Measurements from ENCODE around the gene GSTA3. TPM values are rescaled to one million over a fixed set of nuclear protein-coding genes. Genes with fewer than 3 reads are reported as not detected.
"Not testable (repeated sequence)": the region's sequence is repeated elsewhere in the genome, so short reads cannot be mapped to it uniquely, and the experiment has no call there.

Gene GSTA3
- total RNA-seq: not detected in 2 replicates

DNA sequence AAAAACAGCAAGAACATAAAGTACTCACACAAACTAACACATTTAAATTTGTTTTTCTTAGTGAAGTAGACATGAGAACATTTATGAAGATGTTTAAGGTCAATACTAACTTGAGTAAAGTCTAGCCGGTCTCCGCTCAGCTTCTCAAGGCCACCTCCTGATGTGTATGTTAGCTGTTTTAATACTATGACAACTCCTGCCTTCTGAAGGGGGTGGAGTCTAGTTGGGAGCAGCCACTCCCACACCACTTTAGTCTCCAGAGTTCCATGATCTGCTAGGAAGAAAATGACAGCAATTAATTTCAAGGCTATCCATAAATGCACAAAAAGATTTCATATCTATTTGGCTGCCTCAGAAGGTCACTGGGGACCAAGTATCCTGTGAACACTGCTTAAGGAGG, at the start of gene GSTA3:
TSS of gene GSTA3 (minus strand) at position 168 of the 400 bp plus-strand sequence. CDS start 3,864 bp downstream, outside the sequence.
- Mint-ChIP-seq H3K4me3 (no peak within 1 kb of the TSS), H3K9me3 (no peaks in the 10 kb centered on the region), H3K36me3 (ENCODE audit: low read depth) (no peaks in the 10 kb centered on the region), H3K27me3 (ENCODE audit: insufficient read depth) (peaks cover 9% of the 10 kb centered on the region), H3K27ac (no peak within 1 kb of the TSS), H3K4me1 (ENCODE audit: low read depth) (no peaks in the 10 kb centered on the region)
- DNase-seq (ENCODE audit: low spot score): no peak
- intact Hi-C loops (cut with micrococcal nuclease): no loop called here

DNA sequence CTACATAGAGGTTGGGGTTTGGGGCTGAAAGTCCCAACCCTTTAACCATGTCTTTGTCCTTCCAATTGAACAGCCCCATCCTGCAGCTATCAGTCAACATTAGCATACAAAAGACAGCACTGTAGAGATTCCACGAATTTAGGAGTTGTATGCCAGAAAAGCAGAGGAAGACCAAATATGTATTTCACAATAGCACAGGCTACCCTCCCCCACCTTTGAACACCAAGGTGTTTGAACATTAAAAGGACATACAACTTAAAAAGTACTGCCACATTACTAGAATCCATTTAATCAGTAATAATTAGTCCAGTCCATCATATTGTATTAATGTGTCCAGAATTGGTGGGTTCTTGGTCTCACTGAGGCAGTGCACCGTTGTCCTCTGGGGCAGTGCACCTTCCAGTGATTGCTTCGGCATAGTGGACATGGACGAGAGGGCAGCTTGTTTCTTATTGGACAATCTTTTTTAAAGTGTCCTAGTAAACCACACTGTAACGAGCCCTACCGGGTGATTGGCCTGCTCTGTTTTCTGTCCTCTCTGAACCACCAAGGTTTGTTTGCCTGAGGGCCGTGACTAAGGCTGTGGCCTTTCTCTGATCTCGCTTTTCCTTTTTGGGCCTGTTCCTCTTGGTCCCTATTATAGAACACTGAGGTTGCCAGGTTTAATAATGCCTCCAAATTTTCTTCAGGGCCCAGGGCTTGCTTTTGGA, 49.2 kb upstream of the GSTA3 start:
- no peak overlapping the region for H3K4me3 Mint-ChIP-seq
- H3K4me1 Mint-ChIP-seq (ENCODE audit: low read depth): no peaks in the 10 kb centered on the region
- H3K27ac Mint-ChIP-seq: no peak overlapping the region
- no peaks in the 10 kb centered on the region for H3K36me3 Mint-ChIP-seq (ENCODE audit: low read depth)
- no peaks in the 10 kb centered on the region for H3K9me3 Mint-ChIP-seq
- H3K27me3 Mint-ChIP-seq (ENCODE audit: insufficient read depth): peaks cover 12% of the 10 kb centered on the region
- no peak for DNase-seq (ENCODE audit: low spot score)
- intact Hi-C loops (cut with micrococcal nuclease): no loop called here

DNA sequence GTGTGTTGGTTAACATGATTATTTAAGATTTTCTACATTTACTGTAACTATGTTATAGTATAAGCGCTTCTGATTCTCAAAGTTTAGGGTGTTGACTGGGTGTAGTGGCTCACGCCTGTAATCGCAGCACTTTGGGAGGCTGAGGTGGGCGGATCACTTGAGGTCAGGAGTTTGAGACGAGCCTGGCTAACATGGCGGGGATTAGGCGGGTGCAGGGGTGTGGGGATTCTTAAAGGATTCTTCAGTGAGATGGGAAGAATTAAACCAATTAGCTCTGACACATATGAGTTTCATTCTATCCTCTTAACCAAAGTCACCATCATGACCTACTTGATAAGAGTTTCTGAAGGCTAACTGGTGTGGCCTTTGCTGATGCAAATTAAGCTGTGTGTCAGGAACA, 46.4 kb upstream of the GSTA3 start:
- Mint-ChIP-seq H3K9me3 (no peaks in the 10 kb centered on the region), H3K36me3 (ENCODE audit: low read depth) (no peaks in the 10 kb centered on the region), H3K27me3 (ENCODE audit: insufficient read depth) (peaks cover 22% of the 10 kb centered on the region), H3K27ac (no peak overlapping the region), H3K4me1 (ENCODE audit: low read depth) (no peaks in the 10 kb centered on the region), H3K4me3 (no peak overlapping the region)
- intact Hi-C loops (cut with micrococcal nuclease): no loop called here
- DNase-seq (ENCODE audit: low spot score): no peak

DNA sequence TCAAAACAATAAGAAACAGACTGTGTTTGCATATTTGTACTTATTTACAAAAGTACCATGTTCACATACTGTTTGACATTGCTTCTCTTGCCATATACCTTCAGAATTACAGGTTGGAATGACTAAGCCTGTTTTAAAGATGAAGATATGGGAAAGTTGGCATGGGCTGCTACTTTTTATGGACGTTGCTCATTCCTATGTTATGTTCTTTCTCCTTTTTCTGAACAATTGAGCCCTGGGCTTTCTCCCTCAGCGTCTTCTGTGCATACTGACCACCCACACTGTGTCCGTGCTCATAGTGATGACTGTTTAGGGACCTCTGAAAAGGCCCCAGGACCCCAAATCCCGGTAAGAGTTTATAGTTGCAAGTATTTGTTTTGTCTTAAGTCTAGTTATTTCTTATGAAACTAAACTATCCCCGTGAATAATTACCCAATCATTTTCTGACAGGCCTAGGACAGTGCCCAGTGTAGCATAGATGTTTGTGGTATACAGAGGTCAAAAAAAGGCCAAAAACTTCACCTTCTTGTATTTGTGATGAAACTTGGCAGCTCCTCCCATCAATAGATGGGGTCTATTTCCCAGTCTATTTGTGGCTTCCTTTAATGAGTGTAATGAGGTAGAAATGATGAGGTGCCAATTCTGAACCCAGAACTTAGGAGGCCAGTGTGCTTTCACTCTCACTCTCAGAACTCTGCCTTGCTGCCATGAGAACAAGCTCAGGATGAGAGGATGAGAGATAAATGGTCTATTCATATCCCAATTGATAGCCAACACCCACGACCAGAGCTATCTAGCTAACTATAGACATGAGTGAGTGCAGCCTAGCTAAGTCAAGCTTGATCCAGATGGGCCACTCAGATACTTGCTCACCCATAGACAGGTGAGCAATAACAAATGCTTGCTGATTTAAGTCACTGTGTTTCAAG, 44.7 kb upstream of the GSTA3 start:
- H3K4me3 Mint-ChIP-seq: no peak overlapping the region
- no peaks in the 10 kb centered on the region for H3K36me3 Mint-ChIP-seq (ENCODE audit: low read depth)
- no peak overlapping the region for H3K27ac Mint-ChIP-seq
- no peaks in the 10 kb centered on the region for H3K9me3 Mint-ChIP-seq
- peaks cover 27% of the 10 kb centered on the region for H3K27me3 Mint-ChIP-seq (ENCODE audit: insufficient read depth)
- intact Hi-C loops (cut with micrococcal nuclease): no loop called here
- no peaks in the 10 kb centered on the region for H3K4me1 Mint-ChIP-seq (ENCODE audit: low read depth)
- DNase-seq (ENCODE audit: low spot score): no peak

DNA sequence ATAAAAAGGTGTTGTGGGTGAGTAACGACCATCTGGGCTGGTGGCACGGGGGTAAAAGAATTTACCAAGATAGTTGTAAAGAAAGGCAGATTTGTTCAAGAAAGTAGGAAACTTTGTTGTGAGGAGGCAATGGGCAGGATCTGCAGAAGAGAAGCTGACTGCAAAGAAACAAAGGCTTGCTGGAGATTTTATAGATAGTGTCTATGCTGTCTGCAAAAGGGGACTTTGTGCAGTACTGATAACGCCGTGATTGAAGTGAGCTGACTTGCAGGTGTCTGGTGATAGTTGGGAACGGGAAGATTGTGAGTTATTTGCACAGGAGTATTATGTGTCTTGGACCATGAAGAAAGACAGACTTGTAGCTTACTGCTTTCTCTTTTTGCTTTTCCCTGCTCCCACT, 36.8 kb upstream of the GSTA3 start:
- Mint-ChIP-seq H3K4me3 (no peak overlapping the region), H3K4me1 (ENCODE audit: low read depth) (no peaks in the 10 kb centered on the region), H3K36me3 (ENCODE audit: low read depth) (no peaks in the 10 kb centered on the region), H3K27me3 (ENCODE audit: insufficient read depth) (peaks cover 13% of the 10 kb centered on the region), H3K9me3 (no peaks in the 10 kb centered on the region), H3K27ac (no peak overlapping the region)
- intact Hi-C loops (cut with micrococcal nuclease): no loop called here
- no peak for DNase-seq (ENCODE audit: low spot score)

DNA sequence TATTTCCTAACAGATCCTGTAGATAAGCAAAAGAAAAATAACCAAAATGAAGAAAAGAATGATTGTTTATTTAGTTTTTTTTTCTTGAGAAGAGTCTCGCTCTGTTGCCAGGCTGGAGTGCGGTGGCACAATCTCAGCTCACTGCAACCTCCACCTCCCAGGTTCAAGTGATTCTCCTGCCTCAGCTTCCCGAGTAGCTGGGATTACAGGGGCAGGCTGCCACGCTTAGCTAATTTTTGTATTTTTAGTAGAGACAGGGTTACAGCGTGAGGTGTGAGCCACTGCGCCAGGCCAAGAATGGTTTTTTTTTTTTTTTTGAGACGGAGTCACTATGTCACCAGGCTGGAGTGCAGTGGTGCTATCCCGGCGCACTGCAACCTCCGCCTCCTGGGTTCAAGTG, 33.3 kb upstream of the GSTA3 start:
- intact Hi-C loops (cut with micrococcal nuclease); DNase-seq (ENCODE audit: low spot score); H3K4me1 Mint-ChIP-seq (ENCODE audit: low read depth); H3K4me3 Mint-ChIP-seq; H3K27me3 Mint-ChIP-seq (ENCODE audit: insufficient read depth); H3K36me3 Mint-ChIP-seq (ENCODE audit: low read depth); H3K27ac Mint-ChIP-seq; H3K9me3 Mint-ChIP-seq: not testable (repeated sequence)

DNA sequence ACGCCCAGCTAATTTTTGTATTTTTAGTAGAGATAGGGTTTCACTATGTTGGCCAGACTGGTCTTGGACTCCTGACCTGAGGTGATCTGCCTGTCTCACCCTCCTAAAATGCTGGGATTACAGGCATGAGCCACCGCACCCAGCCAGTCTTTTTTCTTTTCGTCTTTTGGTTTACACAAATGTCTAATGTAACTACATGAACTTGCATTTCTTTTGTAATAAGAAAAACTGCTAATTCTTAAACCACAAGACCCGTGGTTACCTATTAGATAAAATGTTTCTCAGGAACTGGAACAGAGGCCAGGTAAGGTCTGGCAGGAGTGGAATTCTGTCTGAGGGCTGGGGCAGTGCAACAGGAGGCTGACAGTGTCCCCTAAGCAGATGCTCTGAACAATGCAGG, 32.7 kb upstream of the GSTA3 start:
- Mint-ChIP-seq H3K9me3 (no peaks in the 10 kb centered on the region), H3K36me3 (ENCODE audit: low read depth) (no peaks in the 10 kb centered on the region), H3K27ac (no peak overlapping the region), H3K27me3 (ENCODE audit: insufficient read depth) (peaks cover 2% of the 10 kb centered on the region), H3K4me1 (ENCODE audit: low read depth) (no peaks in the 10 kb centered on the region), H3K4me3 (no peak overlapping the region)
- DNase-seq (ENCODE audit: low spot score): no peak
- intact Hi-C loops (cut with micrococcal nuclease): no loop called here

DNA sequence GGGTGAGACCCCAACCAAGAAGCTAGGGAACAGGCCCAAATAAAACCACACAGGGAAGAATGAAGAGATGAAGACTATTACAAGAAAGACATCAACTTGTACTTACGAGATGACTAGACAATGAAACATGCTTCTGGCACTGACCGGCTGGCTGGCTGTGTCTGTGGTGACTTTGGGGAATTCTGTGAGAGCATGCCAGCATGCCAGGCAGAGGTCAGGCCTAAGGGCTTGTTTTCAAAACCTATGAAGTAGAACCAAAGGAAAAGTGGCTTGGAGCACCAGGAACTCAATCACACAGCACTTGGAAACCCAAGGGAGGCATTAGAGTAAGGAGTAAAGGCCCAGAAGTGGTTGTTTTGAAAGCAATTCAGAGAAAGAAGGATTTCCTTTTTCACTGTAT, 28.4 kb upstream of the GSTA3 start:
- Mint-ChIP-seq H3K4me1 (ENCODE audit: low read depth) (no peaks in the 10 kb centered on the region), H3K27ac (no peak overlapping the region), H3K9me3 (no peaks in the 10 kb centered on the region), H3K4me3 (no peak overlapping the region), H3K36me3 (ENCODE audit: low read depth) (no peaks in the 10 kb centered on the region), H3K27me3 (ENCODE audit: insufficient read depth) (peaks cover 5% of the 10 kb centered on the region)
- DNase-seq (ENCODE audit: low spot score): no peak
- intact Hi-C loops (cut with micrococcal nuclease): no loop called here

DNA sequence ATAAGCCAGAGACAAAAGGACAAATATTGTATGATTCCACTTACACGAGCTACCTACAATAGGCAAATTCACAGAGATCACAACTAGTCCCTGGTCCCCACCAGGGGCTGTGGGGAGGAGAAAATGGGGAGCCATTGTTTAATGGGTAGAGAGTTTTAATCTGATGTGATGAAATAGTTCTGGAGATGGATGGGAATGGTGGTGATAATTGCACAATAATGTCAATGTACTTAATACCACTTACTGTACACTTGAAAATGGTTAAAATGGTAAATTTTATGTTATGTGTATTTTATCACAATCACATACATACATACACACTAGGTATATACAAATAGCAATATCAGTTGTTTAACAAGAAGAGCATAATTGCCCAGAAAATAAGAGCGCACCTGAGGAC, 24.3 kb upstream of the GSTA3 start:
- H3K27ac Mint-ChIP-seq: no peak overlapping the region
- H3K9me3 Mint-ChIP-seq: no peaks in the 10 kb centered on the region
- intact Hi-C loops (cut with micrococcal nuclease): no loop called here
- H3K27me3 Mint-ChIP-seq (ENCODE audit: insufficient read depth): peaks cover 6% of the 10 kb centered on the region
- H3K4me1 Mint-ChIP-seq (ENCODE audit: low read depth): no peaks in the 10 kb centered on the region
- H3K36me3 Mint-ChIP-seq (ENCODE audit: low read depth): no peaks in the 10 kb centered on the region
- no peak overlapping the region for H3K4me3 Mint-ChIP-seq
- no peak for DNase-seq (ENCODE audit: low spot score)

DNA sequence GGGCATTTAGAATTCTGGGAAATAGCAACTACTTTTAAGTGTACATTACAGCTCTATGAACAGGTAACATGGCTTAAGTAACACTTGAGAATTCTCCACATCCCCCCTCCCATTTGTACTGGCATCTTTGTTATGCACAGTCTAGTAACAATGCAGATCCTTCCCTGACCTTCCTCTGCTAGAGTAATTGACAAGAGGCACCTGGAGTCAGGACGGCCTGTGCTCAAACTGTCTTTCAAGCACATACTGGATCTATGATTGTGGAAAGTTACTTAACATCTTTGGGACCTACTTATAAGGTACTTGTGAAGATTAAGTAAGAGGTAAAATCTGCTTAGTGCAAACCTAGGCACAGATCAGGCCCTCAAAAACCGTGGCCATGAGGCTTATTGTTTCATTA, 21.9 kb upstream of the GSTA3 start:
- H3K27me3 Mint-ChIP-seq (ENCODE audit: insufficient read depth): peaks cover 10% of the 10 kb centered on the region
- H3K36me3 Mint-ChIP-seq (ENCODE audit: low read depth): no peaks in the 10 kb centered on the region
- intact Hi-C loops (cut with micrococcal nuclease): no loop called here
- H3K27ac Mint-ChIP-seq: no peak overlapping the region
- no peaks in the 10 kb centered on the region for H3K4me1 Mint-ChIP-seq (ENCODE audit: low read depth)
- H3K4me3 Mint-ChIP-seq: no peak overlapping the region
- DNase-seq (ENCODE audit: low spot score): no peak
- no peaks in the 10 kb centered on the region for H3K9me3 Mint-ChIP-seq

DNA sequence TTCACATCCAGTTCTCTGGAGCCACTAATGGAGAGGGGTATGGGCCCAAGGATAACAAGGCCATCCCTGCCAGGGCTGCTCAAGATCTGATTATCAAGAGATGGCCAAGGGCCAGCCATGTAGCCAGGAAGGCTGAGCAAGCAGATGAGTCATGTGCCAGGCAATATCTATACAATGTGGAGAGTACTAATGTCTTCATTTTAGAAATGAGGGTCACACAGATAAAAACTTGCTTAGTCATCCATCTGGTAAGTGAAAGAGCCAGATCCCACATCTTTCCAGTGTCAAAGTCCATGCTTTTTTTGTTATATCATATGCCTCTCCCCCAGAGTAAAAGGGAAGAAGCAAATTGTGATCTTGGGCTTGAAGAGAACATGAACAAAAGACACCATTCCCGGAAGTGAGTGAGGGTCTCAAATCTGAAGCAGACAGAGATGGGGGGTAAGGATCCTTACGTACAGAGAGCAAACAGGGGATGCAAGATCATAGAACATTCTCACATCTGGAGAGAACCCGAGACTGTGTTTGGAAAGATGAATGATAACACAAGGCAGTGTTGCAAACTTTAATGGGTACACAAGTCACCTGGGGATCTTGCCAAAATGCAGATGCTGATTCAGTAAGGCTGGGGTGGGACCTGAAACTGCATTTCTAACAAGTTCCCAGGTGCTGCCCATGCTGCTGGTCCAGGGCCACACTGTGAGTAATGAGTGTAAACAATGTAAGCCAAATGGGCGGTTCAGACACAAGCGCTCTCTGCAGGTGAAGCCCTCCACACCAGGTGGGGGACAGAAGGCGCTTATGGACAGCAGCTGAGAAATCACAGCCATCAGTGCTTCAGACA, 20.0 kb upstream of the GSTA3 start:
- Mint-ChIP-seq H3K27ac (no peak overlapping the region), H3K9me3 (no peaks in the 10 kb centered on the region), H3K27me3 (ENCODE audit: insufficient read depth) (peaks cover 10% of the 10 kb centered on the region), H3K4me1 (ENCODE audit: low read depth) (no peaks in the 10 kb centered on the region), H3K36me3 (ENCODE audit: low read depth) (no peaks in the 10 kb centered on the region), H3K4me3 (no peak overlapping the region)
- intact Hi-C loops (cut with micrococcal nuclease): no loop called here
- DNase-seq (ENCODE audit: low spot score): no peak

DNA sequence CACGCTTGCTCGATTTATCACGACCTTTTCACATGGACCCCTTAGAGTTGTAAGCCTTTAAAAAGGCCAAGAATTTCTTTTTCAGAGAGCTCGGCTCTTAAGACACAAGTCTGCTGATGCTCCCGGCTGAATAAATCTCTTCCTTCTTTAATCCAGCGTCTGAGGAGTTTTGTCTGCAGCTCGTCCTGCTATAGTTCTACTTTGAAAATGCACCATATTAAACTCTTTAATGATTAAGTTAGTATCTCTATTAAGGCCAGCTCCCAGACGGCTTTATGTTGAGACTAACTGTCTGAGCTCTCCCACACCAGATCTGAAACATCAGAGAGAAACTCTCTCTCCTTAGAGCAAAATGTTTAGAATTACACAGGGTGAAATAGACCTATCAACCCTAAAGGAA, 18.0 kb upstream of the GSTA3 start:
- no peaks in the 10 kb centered on the region for H3K36me3 Mint-ChIP-seq (ENCODE audit: low read depth)
- H3K27ac Mint-ChIP-seq: no peak overlapping the region
- intact Hi-C loops (cut with micrococcal nuclease): no loop called here
- H3K27me3 Mint-ChIP-seq (ENCODE audit: insufficient read depth): peaks cover 8% of the 10 kb centered on the region
- no peak overlapping the region for H3K4me3 Mint-ChIP-seq
- no peaks in the 10 kb centered on the region for H3K4me1 Mint-ChIP-seq (ENCODE audit: low read depth)
- H3K9me3 Mint-ChIP-seq: no peaks in the 10 kb centered on the region
- DNase-seq (ENCODE audit: low spot score): no peak

Measured in activated T-helper 1 cell treated with anti-CD3 and anti-CD28 coated beads, Interleukin-12 subunit alpha, Interleukin-12 subunit beta, Interleukin-2, Interleukin-4 antibody, amounts not matched to agents 30 ng/mL and 10 ng/mL and 1 ng/mL, durations not matched to agents 14 hours and 24 hours and 36 hours (primary cell).